Muscle layer of duodenum (tissue), 2 donors: ENCODE results near the gene PTK7.

Source experiments
- H3K27ac ChIP-seq: one replicate; pipeline ENCODE4 v1.7.0; 2013; ENCODE audit warnings: mild to moderate bottlenecking, low read length
- H3K27me3 ChIP-seq: one replicate; pipeline ENCODE4 v1.7.0; 2013; ENCODE audit warnings: low read depth, mild to moderate bottlenecking, control low read depth, low read length
- H3K36me3 ChIP-seq, 2 donors: one replicate each; pipeline ENCODE4 v1.7.0; 2013; ENCODE audit warnings: low read length in 2 of 2, control low read depth in 1 of 2, mild to moderate bottlenecking in 1 of 2; ENCODE audit not compliant: insufficient read depth in 2 of 2, control insufficient read depth in 1 of 2
- H3K4me1 ChIP-seq, 2 donors: one replicate each; pipeline ENCODE4 v1.7.0; 2013; ENCODE audit warnings: low read length in 2 of 2, mild to moderate bottlenecking in 2 of 2, control low read depth in 1 of 2, moderate library complexity in 1 of 2; ENCODE audit not compliant: insufficient read depth in 2 of 2, control insufficient read depth in 1 of 2
- H3K4me3 ChIP-seq, 2 donors: one replicate each; pipeline ENCODE4 v1.7.0; 2013; ENCODE audit warnings: low read length in 2 of 2, low read depth in 1 of 2, mild to moderate bottlenecking in 1 of 2
- H3K9me3 ChIP-seq, 2 donors: one replicate each; pipeline ENCODE4 v1.7.0; 2013; ENCODE audit warnings: low read length in 2 of 2, control low read depth in 1 of 2, mild to moderate bottlenecking in 1 of 2; ENCODE audit not compliant: control insufficient read depth in 1 of 2
- donor health status: healthy.

The PTK7 gene

GRCh38 chr6:43159599-43159998 lies 83.5 kb downstream of the PTK7 start:
- Histone ChIP-seq H3K4me3 (no peak overlapping the region), H3K4me1 (no peaks in the 10 kb centered on the region), H3K9me3 (no peaks in the 10 kb centered on the region)

GRCh38 chr6:43163899-43164298 lies 87.8 kb downstream of the PTK7 start:
- H3K4me1 ChIP-seq = no peaks in the 10 kb centered on the region
- no peak overlapping the region for H3K27ac ChIP-seq
- H3K36me3 ChIP-seq = no peaks in the 10 kb centered on the region
- H3K4me3 ChIP-seq = no peak overlapping the region
- no peaks in the 10 kb centered on the region for H3K9me3 ChIP-seq
- no peaks in the 10 kb centered on the region for H3K27me3 ChIP-seq

More at GRCh38 chr6:43159599-43159998, 83.5 kb downstream of the PTK7 start:
- no peak overlapping the region for H3K27ac ChIP-seq
- no peaks in the 10 kb centered on the region for H3K36me3 ChIP-seq
- no peaks in the 10 kb centered on the region for H3K27me3 ChIP-seq

GRCh38 chr6:43170417-43170930 lies 94.4 kb downstream of the PTK7 start:
- H3K36me3 ChIP-seq = peaks cover 6% of the 10 kb centered on the region in 2 donors
- peak overlapping the region; percentile 80 to 91 for H3K4me3 ChIP-seq
- H3K9me3 ChIP-seq = no peaks in the 10 kb centered on the region
- peak overlapping the region; percentile 91 for H3K27ac ChIP-seq
- H3K4me1 ChIP-seq = peaks cover 17% of the 10 kb centered on the region in 2 donors
- H3K27me3 ChIP-seq = no peaks in the 10 kb centered on the region

- peak within 1 kb of the TSS; percentile 81 to 91 for H3K4me3 ChIP-seq
- H3K27ac ChIP-seq = peak within 1 kb of the TSS; percentile 95
- H3K4me1 ChIP-seq = peaks cover 17 to 23% of the 10 kb centered on the region in 2 donors
- H3K9me3 ChIP-seq = no peaks in the 10 kb centered on the region
- H3K27me3 ChIP-seq = no peaks in the 10 kb centered on the region
- H3K36me3 ChIP-seq = peaks cover 12 to 13% of the 10 kb centered on the region in 2 donors
Observed at GRCh38 chr6:43170931-43171706, 95.0 kb downstream of the PTK7 start, which contains the start of gene SRF. Gene SRF, plus strand, starts transcription at chr6:43171269. Its CDS starts 388 bp downstream, at chr6:43171657.

- H3K27ac ChIP-seq = peak overlapping the region; percentile 95
- peaks cover 18% of the 10 kb centered on the region in 2 donors for H3K36me3 ChIP-seq
- H3K9me3 ChIP-seq = no peaks in the 10 kb centered on the region
- H3K4me3 ChIP-seq = peak overlapping the region; percentile 81 to 91
- no peaks in the 10 kb centered on the region for H3K27me3 ChIP-seq
- H3K4me1 ChIP-seq = peaks cover 17 to 29% of the 10 kb centered on the region in 2 donors
Observed at GRCh38 chr6:43171707-43172103, 95.6 kb downstream of the PTK7 start.

- H3K4me1 ChIP-seq = peaks cover 17 to 30% of the 10 kb centered on the region in 2 donors
- H3K4me3 ChIP-seq = peak overlapping the region; percentile 81 to 91
- peaks cover 21 to 24% of the 10 kb centered on the region in 2 donors for H3K36me3 ChIP-seq
- H3K27ac ChIP-seq = peak overlapping the region; percentile 95
- H3K9me3 ChIP-seq = no peaks in the 10 kb centered on the region
- H3K27me3 ChIP-seq = no peaks in the 10 kb centered on the region
Observed at GRCh38 chr6:43172104-43173007, 96.2 kb downstream of the PTK7 start.

- Histone ChIP-seq H3K27me3 (no peaks in the 10 kb centered on the region), H3K4me1 (peaks cover 17 to 30% of the 10 kb centered on the region in 2 donors), H3K9me3 (no peaks in the 10 kb centered on the region), H3K27ac (peak overlapping the region; percentile 95), H3K4me3 (peak overlapping the region; percentile 81 to 91), H3K36me3 (peaks cover 31 to 35% of the 10 kb centered on the region in 2 donors)
Observed at GRCh38 chr6:43173591-43174262, 97.6 kb downstream of the PTK7 start.

GRCh38 chr6:43174263-43175112 lies 98.4 kb downstream of the PTK7 start:
- Histone ChIP-seq H3K27me3 (no peaks in the 10 kb centered on the region), H3K36me3 (peaks cover 38 to 43% of the 10 kb centered on the region in 2 donors), H3K9me3 (no peaks in the 10 kb centered on the region), H3K4me3 (peak overlapping the region; percentile 81 to 91), H3K27ac (peak overlapping the region; percentile 95), H3K4me1 (peaks cover 17 to 30% of the 10 kb centered on the region in 2 donors)

- peaks cover 17 to 30% of the 10 kb centered on the region in 2 donors for H3K4me1 ChIP-seq
- H3K36me3 ChIP-seq = peaks cover 40 to 45% of the 10 kb centered on the region in 2 donors
- no peaks in the 10 kb centered on the region for H3K9me3 ChIP-seq
- H3K27ac ChIP-seq = peak overlapping the region; percentile 95
- peak overlapping the region in 1 of 2 donors; percentile 91 for H3K4me3 ChIP-seq
- no peaks in the 10 kb centered on the region for H3K27me3 ChIP-seq
Observed at GRCh38 chr6:43175676-43176422, 99.7 kb downstream of the PTK7 start.
